HL-60 (cell line): ENCODE data around the gene GABARAP.

ENCODE experiments used
- GABPA ChIP-seq: IDR thresholded peaks from 2 replicates; pipeline ENCODE4 v1.6.1; 2012; ENCODE audit warnings: low read depth
- POLR2AphosphoS5 ChIP-seq: IDR thresholded peaks from 2 replicates; pipeline ENCODE4 v1.6.1; 2012; ENCODE audit warnings: low read depth
- TF ChIP-seq, protein P1 (sequence below): IDR thresholded peaks from one replicate; pipeline ENCODE4 v1.5.1; 2011; ENCODE audit warnings: low read length, control low read depth, inconsistent platforms; ENCODE audit not compliant: insufficient read depth
- TF ChIP-seq, protein P2 (sequence below): IDR thresholded peaks from 2 replicates; pipeline ENCODE4 v1.6.1; 2012; ENCODE audit warnings: low read depth; ENCODE audit not compliant: insufficient replicate concordance

GRCh38 chr17:7253082-7253481 is 10.8 kb upstream of the GABARAP start:
- TF ChIP-seq, protein P1, sequence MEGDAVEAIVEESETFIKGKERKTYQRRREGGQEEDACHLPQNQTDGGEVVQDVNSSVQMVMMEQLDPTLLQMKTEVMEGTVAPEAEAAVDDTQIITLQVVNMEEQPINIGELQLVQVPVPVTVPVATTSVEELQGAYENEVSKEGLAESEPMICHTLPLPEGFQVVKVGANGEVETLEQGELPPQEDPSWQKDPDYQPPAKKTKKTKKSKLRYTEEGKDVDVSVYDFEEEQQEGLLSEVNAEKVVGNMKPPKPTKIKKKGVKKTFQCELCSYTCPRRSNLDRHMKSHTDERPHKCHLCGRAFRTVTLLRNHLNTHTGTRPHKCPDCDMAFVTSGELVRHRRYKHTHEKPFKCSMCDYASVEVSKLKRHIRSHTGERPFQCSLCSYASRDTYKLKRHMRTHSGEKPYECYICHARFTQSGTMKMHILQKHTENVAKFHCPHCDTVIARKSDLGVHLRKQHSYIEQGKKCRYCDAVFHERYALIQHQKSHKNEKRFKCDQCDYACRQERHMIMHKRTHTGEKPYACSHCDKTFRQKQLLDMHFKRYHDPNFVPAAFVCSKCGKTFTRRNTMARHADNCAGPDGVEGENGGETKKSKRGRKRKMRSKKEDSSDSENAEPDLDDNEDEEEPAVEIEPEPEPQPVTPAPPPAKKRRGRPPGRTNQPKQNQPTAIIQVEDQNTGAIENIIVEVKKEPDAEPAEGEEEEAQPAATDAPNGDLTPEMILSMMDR: no peak
- TF ChIP-seq GABPA (no peak), POLR2AphosphoS5 (no peak)
- TF ChIP-seq, protein P2, sequence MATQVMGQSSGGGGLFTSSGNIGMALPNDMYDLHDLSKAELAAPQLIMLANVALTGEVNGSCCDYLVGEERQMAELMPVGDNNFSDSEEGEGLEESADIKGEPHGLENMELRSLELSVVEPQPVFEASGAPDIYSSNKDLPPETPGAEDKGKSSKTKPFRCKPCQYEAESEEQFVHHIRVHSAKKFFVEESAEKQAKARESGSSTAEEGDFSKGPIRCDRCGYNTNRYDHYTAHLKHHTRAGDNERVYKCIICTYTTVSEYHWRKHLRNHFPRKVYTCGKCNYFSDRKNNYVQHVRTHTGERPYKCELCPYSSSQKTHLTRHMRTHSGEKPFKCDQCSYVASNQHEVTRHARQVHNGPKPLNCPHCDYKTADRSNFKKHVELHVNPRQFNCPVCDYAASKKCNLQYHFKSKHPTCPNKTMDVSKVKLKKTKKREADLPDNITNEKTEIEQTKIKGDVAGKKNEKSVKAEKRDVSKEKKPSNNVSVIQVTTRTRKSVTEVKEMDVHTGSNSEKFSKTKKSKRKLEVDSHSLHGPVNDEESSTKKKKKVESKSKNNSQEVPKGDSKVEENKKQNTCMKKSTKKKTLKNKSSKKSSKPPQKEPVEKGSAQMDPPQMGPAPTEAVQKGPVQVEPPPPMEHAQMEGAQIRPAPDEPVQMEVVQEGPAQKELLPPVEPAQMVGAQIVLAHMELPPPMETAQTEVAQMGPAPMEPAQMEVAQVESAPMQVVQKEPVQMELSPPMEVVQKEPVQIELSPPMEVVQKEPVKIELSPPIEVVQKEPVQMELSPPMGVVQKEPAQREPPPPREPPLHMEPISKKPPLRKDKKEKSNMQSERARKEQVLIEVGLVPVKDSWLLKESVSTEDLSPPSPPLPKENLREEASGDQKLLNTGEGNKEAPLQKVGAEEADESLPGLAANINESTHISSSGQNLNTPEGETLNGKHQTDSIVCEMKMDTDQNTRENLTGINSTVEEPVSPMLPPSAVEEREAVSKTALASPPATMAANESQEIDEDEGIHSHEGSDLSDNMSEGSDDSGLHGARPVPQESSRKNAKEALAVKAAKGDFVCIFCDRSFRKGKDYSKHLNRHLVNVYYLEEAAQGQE: no peak
